HepG2 (cell line): ENCODE data around the gene COQ10B. TPM values are rescaled to one million over a fixed set of nuclear protein-coding genes. Genes with fewer than 3 reads are reported as not detected.

Source experiments
- ATAC-seq: fragments of 200-7000 bp; cut with Tn5 transposase; 3 replicates; pipeline ENCODE4 v1.9.1; 2020; ENCODE audit warnings: mild to moderate bottlenecking, moderate library complexity
- BruUV-seq: library from RNA; stranded (reverse); fragments of 400-500 nt; replicated peaks from 2 replicates; lab custom pipeline; 2021; lab: Mats Ljungman, UMichigan
- CTCF ChIA-PET: fragments of 300-600 bp; formaldehyde crosslinking; extraction: SDS; loops from one replicate; lab custom pipeline; 2021; ENCODE audit warnings: low total read pairs, inconsistent platforms, low intra/inter-chr PET ratio; lab: Yijun Ruan, JAX
- POLR2A ChIA-PET: fragments of 350-600 bp; sonication (Branson Sonifier 250); formaldehyde crosslinking; loops from one replicate; lab custom pipeline; 2020; ENCODE audit warnings: antibody characterized with exemption, inconsistent platforms; lab: Yijun Ruan, JAX
- DNase-seq: peaks from one replicate; pipeline ENCODE4 v3.0.0-alpha.2; 2015; ENCODE audit warnings: low spot score
- FAIRE-seq: peaks from 3 replicates; lab custom pipeline; 2011; peaks lifted over from hg19 to GRCh38; lab: Jason Lieb, UNC
- H2AFZ ChIP-seq: one replicate; pipeline ENCODE4 v1.6.1; 2011; ENCODE audit warnings: low read length, inconsistent platforms
- H3K27ac ChIP-seq: fragments of 300-600 bp; 3 replicates; pipeline ENCODE4 v1.8.0; 2011; ENCODE audit warnings: mixed run types, mild to moderate bottlenecking, mixed read lengths, low read length, inconsistent platforms; ENCODE audit not compliant: insufficient read depth; ENCODE audit errors: extremely low read length
- H3K27me3 ChIP-seq, 2 experiments: fragments of 200-600 bp in 1 of 2; 2 replicates in 1 of 2; 3 replicates in 1 of 2; pipeline versions ENCODE4 v1.6.0 to v1.8.0; 2011; ENCODE audit warnings: low read length in 2 of 2, mild to moderate bottlenecking in 2 of 2, moderate library complexity in 2 of 2, inconsistent platforms in 1 of 2; ENCODE audit not compliant: insufficient read depth in 2 of 2, control insufficient read depth in 1 of 2
- H3K36me3 ChIP-seq, 2 experiments: fragments of 200-600 bp in 1 of 2; replicated peaks in 1 of 2; 2 replicates in 1 of 2; 3 replicates in 1 of 2; pipeline versions ENCODE4 v1.5.1 to v1.8.0; 2011; ENCODE audit warnings: low read length in 2 of 2, inconsistent platforms in 1 of 2; ENCODE audit not compliant: insufficient read depth in 2 of 2, control insufficient read depth in 1 of 2
- H3K4me1 ChIP-seq: 2 replicates; pipeline ENCODE4 v1.5.1; 2012; ENCODE audit warnings: low read length, inconsistent platforms; ENCODE audit not compliant: insufficient read depth
- H3K4me2 ChIP-seq: 2 replicates; pipeline ENCODE4 v1.6.0; 2011; ENCODE audit warnings: low read depth, low read length, inconsistent platforms
- H3K4me3 ChIP-seq, 3 experiments: fragments of 200-600 bp in 1 of 3; sonication (generic), shearing (Covaris generic) in 1 of 3; replicated peaks in 1 of 3; 2 replicates each; pipeline ENCODE4 v1.5.1; 2011 to 2016; ENCODE audit warnings: low read length in 3 of 3, inconsistent platforms in 2 of 3, low read depth in 2 of 3, mild to moderate bottlenecking in 2 of 3, control low read depth in 1 of 3, mixed read lengths in 1 of 3; ENCODE audit not compliant: insufficient read depth in 1 of 3
- H3K79me2 ChIP-seq: one replicate; pipeline ENCODE4 v1.6.1; 2011; ENCODE audit warnings: low read length, inconsistent platforms; ENCODE audit not compliant: insufficient read depth
- H3K9ac ChIP-seq: 2 replicates; pipeline ENCODE4 v1.6.0; 2011; ENCODE audit warnings: mild to moderate bottlenecking, low read depth, low read length, inconsistent platforms; ENCODE audit not compliant: insufficient read depth
- H3K9me3 ChIP-seq: 2 replicates; pipeline ENCODE4 v1.5.1; 2012; ENCODE audit warnings: mild to moderate bottlenecking, low read length
- H4K20me1 ChIP-seq: 2 replicates; pipeline ENCODE4 v1.6.0; 2011; ENCODE audit warnings: inconsistent platforms, mild to moderate bottlenecking, low read length, moderate library complexity; ENCODE audit not compliant: insufficient read depth
- AGO2 ChIP-seq: fragments of 200-400 bp; formaldehyde crosslinking; optimal IDR thresholded peaks from 2 replicates; pipeline ENCODE3; 2017; ENCODE audit warnings: mild to moderate bottlenecking, low read depth, low read length, moderate library complexity
- CC2D1A ChIP-seq: sonication (generic); formaldehyde crosslinking; IDR thresholded peaks from 2 replicates; pipeline ENCODE4 v1.8.1; 2023; ENCODE audit warnings: mild to moderate bottlenecking, missing genetic modification reagents
- FOXA3 ChIP-seq: IDR thresholded peaks from 2 replicates; pipeline ENCODE4 v1.6.1; 2016; ENCODE audit warnings: missing genetic modification reagents, missing compliant biosample characterization
- GABPB1 ChIP-seq: IDR thresholded peaks from 2 replicates; pipeline ENCODE4 v1.6.1; 2016; ENCODE audit warnings: mild to moderate bottlenecking, missing genetic modification reagents, moderate library complexity, missing compliant biosample characterization
- GTF2F1 ChIP-seq: fragments of 150-350 bp; IDR thresholded peaks from 2 replicates; pipeline ENCODE4 v1.6.1; 2014; ENCODE audit warnings: low read length
- NRL ChIP-seq: sonication (generic); formaldehyde crosslinking; IDR thresholded peaks from 2 replicates; pipeline ENCODE4 v1.5.0; 2020; ENCODE audit warnings: missing genetic modification reagents, mild to moderate bottlenecking, moderate library complexity, borderline replicate concordance
- PTBP1 ChIP-seq: fragments of 200-400 bp; formaldehyde crosslinking; IDR thresholded peaks from 2 replicates; pipeline ENCODE4 v1.6.1; 2018; ENCODE audit warnings: low read length, low read depth; ENCODE audit not compliant: poor library complexity, severe bottlenecking
- TEAD3 ChIP-seq: optimal IDR thresholded peaks from 2 replicates; pipeline ENCODE3; 2016; ENCODE audit warnings: borderline replicate concordance
- TIGD3 ChIP-seq: sonication (generic); formaldehyde crosslinking; IDR thresholded peaks from 2 replicates; pipeline ENCODE4 v1.5.1; 2020; ENCODE audit warnings: mild to moderate bottlenecking, missing genetic modification reagents, borderline replicate concordance
- ZMYM2 ChIP-seq: sonication (generic); formaldehyde crosslinking; IDR thresholded peaks from 2 replicates; pipeline ENCODE4 v1.8.0; 2022; ENCODE audit warnings: mild to moderate bottlenecking, missing genetic modification reagents
- ZNF280B ChIP-seq: sonication (generic); formaldehyde crosslinking; IDR thresholded peaks from 2 replicates; pipeline ENCODE4 v1.5.0; 2020; ENCODE audit warnings: missing genetic modification reagents, mild to moderate bottlenecking, borderline replicate concordance
- ZNF333 ChIP-seq: sonication (generic); formaldehyde crosslinking; IDR thresholded peaks from 2 replicates; pipeline ENCODE4 v1.4.0; 2020; ENCODE audit warnings: mild to moderate bottlenecking, missing genetic modification reagents, borderline replicate concordance
- ZNF607 ChIP-seq: sonication (generic); formaldehyde crosslinking; IDR thresholded peaks from 2 replicates; pipeline ENCODE4 v1.5.1; 2020; ENCODE audit warnings: missing genetic modification reagents, mild to moderate bottlenecking, borderline replicate concordance
- ZNF615 ChIP-seq: sonication (generic); formaldehyde crosslinking; IDR thresholded peaks from 2 replicates; pipeline ENCODE4 v1.5.0; 2020; ENCODE audit warnings: mild to moderate bottlenecking, missing genetic modification reagents, borderline replicate concordance
- ZNF772 ChIP-seq: sonication (generic); formaldehyde crosslinking; IDR thresholded peaks from 2 replicates; pipeline ENCODE4 v1.5.0; 2020; ENCODE audit warnings: mild to moderate bottlenecking, missing genetic modification reagents
- WGBS: methylation state at CpG from one replicate; pipeline ENCODE4 v1.1.6; 2017; ENCODE audit warnings: low lambda C conversion rate; 5-methylcytosine and 5-hydroxymethylcytosine counted together
- in situ Hi-C: cut with HindIII; loops from 2 replicates; pipeline ENCODE4 v1.10.0; 2017; ENCODE audit warnings: low pct_unique_long_range_greater_than_20kb; ENCODE audit not compliant: extremely low pct_ligation_motif_present
- intact Hi-C: fragments of 100-400 bp; cut with micrococcal nuclease; formaldehyde crosslinking; loops from one replicate; pipeline ENCODE4 v1.10.0; 2022; ENCODE audit not compliant: unreplicated experiment
- polyA plus RNA-seq, 8 experiments: library from polyadenylated mRNA; depleted of rRNA in 3 of 8; stranded (reverse) in 7 of 8; unstranded in 1 of 8; fragments of >200 nt; fragmentation: Illumina TruSeq in 4 of 8; extraction: Trizol in 4 of 8; gene quantifications; 2 replicates each; pipeline versions ENCODE4 v1.2.1 to v1.2.3, GENCODE V29; 2011 to 2016; ENCODE audit warnings: low read depth in 4 of 8, missing spikeins in 1 of 8, mixed read lengths in 1 of 8; ENCODE audit not compliant: insufficient read depth in 1 of 8
- total RNA-seq, 5 experiments: library from RNA; depleted of rRNA; stranded (reverse); fragments of >200 nt; fragmentation: Illumina TruSeq; extraction: Trizol; gene quantifications; 2 replicates each; pipeline ENCODE4 v1.2.3, GENCODE V29; 2016; ENCODE audit warnings: low read depth in 1 of 5
- TF ChIP-seq, protein P1 (sequence below): sonication (generic); formaldehyde crosslinking; IDR thresholded peaks from 2 replicates; pipeline ENCODE4 v1.4.0; 2020; ENCODE audit warnings: missing genetic modification reagents
- TF ChIP-seq, protein P2 (sequence below): sonication (generic); formaldehyde crosslinking; IDR thresholded peaks from 2 replicates; pipeline ENCODE4 v1.4.0; 2020; ENCODE audit warnings: missing genetic modification reagents

COQ10B gene
- total and polyA plus RNA-seq, 2 of the 13 experiments (the other 11 are each of a cell fraction or from before 2014, with no cell fraction given) = 4.6 to 34.9 TPM

GRCh38 chr2:197450465-197450864, 2.9 kb upstream of the COQ10B start:
- Histone ChIP-seq H3K4me1 (peaks cover 19% of the 10 kb centered on the region), H3K36me3 (no peaks in the 10 kb centered on the region), H3K9ac (no peak overlapping the region), H4K20me1 (no peaks in the 10 kb centered on the region), H3K27ac (no peak overlapping the region), H3K4me2 (no peak overlapping the region), H3K9me3 (no peaks in the 10 kb centered on the region), H2AFZ (no peak overlapping the region), H3K27me3 (no peaks in the 10 kb centered on the region; a peak in 1 of 5 replicates), H3K4me3 (no peak overlapping the region), H3K79me2 (peaks cover 26% of the 10 kb centered on the region)
- POLR2A ChIA-PET = interaction anchor here (0.7 to 8.2 kb wide), 17 partner anchors 10 to 1794 kb away, joined by 3 to 306 read pairs (median 8); partner anchors contain the start of genes HSPD1, HSPE1, MARS2 and MOB4
- 97% methylated on average over 25 of the region's 25 CpGs for WGBS
- in situ Hi-C loops (no loop called here), intact Hi-C loops (loop anchor here (5.0 kb wide), 1 partner anchor 257 kb away; the partner anchor contains the start of gene MARS2)
- ATAC-seq = no peak
- no peak for FAIRE-seq
- DNase-seq = no peak
- CTCF ChIA-PET = no interaction called here
- no TSS peak for BruUV-seq
- TF ChIP-seq, protein P1, sequence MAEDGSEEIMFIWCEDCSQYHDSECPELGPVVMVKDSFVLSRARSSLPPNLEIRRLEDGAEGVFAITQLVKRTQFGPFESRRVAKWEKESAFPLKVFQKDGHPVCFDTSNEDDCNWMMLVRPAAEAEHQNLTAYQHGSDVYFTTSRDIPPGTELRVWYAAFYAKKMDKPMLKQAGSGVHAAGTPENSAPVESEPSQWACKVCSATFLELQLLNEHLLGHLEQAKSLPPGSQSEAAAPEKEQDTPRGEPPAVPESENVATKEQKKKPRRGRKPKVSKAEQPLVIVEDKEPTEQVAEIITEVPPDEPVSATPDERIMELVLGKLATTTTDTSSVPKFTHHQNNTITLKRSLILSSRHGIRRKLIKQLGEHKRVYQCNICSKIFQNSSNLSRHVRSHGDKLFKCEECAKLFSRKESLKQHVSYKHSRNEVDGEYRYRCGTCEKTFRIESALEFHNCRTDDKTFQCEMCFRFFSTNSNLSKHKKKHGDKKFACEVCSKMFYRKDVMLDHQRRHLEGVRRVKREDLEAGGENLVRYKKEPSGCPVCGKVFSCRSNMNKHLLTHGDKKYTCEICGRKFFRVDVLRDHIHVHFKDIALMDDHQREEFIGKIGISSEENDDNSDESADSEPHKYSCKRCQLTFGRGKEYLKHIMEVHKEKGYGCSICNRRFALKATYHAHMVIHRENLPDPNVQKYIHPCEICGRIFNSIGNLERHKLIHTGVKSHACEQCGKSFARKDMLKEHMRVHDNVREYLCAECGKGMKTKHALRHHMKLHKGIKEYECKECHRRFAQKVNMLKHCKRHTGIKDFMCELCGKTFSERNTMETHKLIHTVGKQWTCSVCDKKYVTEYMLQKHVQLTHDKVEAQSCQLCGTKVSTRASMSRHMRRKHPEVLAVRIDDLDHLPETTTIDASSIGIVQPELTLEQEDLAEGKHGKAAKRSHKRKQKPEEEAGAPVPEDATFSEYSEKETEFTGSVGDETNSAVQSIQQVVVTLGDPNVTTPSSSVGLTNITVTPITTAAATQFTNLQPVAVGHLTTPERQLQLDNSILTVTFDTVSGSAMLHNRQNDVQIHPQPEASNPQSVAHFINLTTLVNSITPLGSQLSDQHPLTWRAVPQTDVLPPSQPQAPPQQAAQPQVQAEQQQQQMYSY = no peak
- TF ChIP-seq FOXA3 (CRISPR knock-in tag) (no peak), ZNF772 (CRISPR knock-in tag) (no peak), ZNF333 (peak; percentile 21; the same call in 1 of the 2 replicates), AGO2 (peak; percentile 29), NRL (CRISPR knock-in tag) (peak; percentile 54; the same call in 1 of the 2 replicates), ZNF280B (0 out of 2 replicates have a peak, but pooled peaks have one; percentile 38), GABPB1 (CRISPR knock-in tag) (peak; percentile 25; the same call in 1 of the 2 replicates), TEAD3 (CRISPR knock-in tag) (no peak), TIGD3 (CRISPR knock-in tag) (no peak), GTF2F1 (no peak), ZMYM2 (CRISPR knock-in tag) (no peak), ZNF615 (CRISPR knock-in tag) (no peak), PTBP1 (peak; percentile 64), ZNF607 (CRISPR knock-in tag) (0 out of 2 replicates have a peak, but pooled peaks have one; percentile 2), CC2D1A (CRISPR knock-in tag) (no peak)
- TF ChIP-seq, protein P2, sequence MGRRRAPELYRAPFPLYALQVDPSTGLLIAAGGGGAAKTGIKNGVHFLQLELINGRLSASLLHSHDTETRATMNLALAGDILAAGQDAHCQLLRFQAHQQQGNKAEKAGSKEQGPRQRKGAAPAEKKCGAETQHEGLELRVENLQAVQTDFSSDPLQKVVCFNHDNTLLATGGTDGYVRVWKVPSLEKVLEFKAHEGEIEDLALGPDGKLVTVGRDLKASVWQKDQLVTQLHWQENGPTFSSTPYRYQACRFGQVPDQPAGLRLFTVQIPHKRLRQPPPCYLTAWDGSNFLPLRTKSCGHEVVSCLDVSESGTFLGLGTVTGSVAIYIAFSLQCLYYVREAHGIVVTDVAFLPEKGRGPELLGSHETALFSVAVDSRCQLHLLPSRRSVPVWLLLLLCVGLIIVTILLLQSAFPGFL (CRISPR knock-in tag) = no peak
